Stimulated activated CD8-positive, alpha-beta memory T cell treated with anti-CD3 and anti-CD28 coated beads, Interleukin-7, amount 100 ng/mL, for 24 hours (primary cell): ENCODE measurements around the gene CDH20.

Experiments
- DNase-seq: peaks from one replicate; pipeline ENCODE4 v3.0.0-alpha.2; 2020; ENCODE audit warnings: low read depth

The CDH20 gene

DNA sequence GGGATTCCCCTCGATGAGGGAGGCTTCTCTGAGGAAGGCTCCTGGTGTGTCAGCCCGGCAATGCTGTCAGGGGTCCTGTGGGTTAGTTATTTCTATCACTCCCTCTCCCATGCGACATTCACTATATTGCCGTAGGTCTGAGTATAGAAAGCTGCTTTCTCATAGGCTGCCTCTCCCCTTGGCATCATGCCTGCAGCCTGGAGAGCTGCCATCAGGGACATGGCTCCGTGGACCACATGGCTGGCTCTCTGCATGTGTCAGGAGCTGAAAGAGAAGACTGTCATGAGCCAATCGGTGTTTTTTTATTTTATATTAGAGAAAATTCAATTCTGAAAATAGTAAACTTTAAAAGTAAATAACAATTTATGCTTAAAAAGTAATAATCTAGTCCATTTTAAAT, 198.0 kb downstream of the CDH20 start:
- DNase-seq, result no peak

DNA sequence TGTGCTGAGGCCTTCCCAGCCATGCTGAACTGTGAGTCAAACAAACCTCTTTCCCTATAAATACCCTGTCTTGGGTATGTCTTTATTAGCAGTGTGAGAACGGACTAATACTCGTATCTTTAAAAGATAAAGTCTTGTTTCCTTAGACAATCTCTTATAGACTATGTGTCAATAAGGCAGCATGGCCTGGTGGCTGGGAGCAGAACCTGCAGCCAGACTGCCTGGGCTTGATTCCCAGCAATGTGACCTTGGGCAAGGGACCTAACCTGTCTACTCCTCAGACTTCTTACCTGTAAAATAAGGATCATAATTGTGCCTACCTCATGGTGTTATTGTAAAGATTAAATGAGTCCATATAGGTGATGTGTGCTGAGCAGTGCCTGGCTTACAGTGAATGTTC, 198.7 kb downstream of the CDH20 start:
- DNase-seq, result no peak

DNA sequence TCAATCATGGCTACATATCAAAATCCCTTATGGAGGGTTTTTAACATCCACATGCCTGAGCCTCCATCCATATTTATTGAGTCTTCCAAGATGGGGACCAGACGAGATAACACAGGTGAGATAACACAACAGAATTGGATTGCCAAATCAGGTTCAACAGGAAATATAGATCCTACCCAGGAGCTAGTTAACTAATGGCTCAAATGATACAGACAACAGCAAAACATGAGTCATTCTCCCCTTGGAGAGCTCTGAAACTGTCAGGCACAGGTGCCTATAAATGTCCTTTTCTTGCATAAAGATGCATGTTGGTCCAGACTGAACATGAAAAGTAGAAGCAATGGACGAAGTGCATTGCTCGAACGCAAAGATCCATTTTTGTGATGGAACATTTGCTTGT, 202.2 kb downstream of the CDH20 start:
- DNase-seq, result no peak

GRCh38 chr18:61541673-61542072, 208.4 kb downstream of the CDH20 start:
- no peak for DNase-seq

DNA sequence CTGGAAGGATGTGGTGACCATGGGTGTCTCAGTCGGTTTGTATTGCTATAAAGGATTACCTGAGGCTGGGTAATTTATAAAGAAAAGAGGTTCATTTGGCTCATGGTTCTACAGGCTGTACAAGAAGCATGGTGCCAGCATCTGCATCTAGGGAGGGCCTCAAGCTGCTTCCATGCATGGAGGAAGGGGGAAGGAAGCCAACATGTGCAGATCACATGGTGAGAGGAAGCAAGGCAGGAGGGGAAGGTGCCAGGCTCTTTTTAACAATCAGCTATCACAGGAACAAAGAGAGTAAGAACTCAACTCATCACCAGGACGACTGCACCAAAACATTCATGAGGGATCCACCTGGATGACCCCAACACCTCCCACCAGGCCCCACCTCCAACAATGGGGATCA, 209.4 kb downstream of the CDH20 start:
- DNase-seq, result no peak

GRCh38 chr18:61543518-61543917, 210.3 kb downstream of the CDH20 start:
- DNase-seq, result no peak

GRCh38 chr18:61544178-61544577, 210.9 kb downstream of the CDH20 start:
- no peak for DNase-seq

DNA sequence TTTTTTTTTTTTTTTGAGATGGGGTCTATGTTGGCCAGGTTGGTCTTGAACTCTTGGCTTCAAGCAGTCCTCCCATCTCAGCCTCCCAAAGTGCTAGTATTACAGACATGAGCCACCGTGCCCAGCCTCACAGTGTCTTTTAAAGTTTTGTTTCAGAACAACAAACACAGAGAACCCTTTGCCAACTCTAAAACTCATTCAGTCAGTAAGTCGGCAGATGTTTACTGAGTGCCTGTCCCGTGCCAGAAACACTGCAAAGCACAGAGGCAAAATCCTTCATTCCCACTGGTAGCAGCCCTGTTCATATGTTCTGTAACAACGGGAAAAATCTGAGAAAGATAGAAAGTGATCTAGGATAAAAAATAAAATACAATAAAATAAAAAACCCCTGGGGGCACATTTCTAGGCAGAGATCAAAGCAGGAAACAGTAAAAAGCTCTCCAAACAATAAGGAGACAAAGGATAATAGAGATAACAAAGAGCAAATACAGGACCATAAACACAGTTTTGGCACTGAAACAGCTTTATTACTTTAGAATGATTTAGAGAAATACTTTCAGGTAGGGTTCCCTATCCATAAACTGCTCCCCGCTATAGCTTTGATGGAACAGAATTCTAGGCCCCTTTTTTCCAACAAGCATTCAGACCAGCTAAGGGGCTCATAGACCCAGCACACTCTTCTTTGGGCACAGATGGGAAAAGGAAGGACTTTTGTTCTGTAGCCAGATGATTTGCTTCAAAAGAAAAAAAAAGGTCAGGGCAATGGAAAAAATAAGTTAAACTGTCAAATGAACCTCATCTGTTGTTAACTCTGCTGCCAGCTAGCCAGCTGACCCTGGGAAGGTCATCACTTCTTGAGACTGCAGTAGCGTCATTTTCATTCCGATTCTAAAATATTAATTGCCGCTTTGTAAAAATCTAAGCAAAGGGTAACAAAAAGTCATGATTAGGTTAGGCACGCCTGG, 212.3 kb downstream of the CDH20 start:
- no peak for DNase-seq

GRCh38 chr18:61546590-61546989, 213.4 kb downstream of the CDH20 start:
- DNase-seq, result no peak

DNA sequence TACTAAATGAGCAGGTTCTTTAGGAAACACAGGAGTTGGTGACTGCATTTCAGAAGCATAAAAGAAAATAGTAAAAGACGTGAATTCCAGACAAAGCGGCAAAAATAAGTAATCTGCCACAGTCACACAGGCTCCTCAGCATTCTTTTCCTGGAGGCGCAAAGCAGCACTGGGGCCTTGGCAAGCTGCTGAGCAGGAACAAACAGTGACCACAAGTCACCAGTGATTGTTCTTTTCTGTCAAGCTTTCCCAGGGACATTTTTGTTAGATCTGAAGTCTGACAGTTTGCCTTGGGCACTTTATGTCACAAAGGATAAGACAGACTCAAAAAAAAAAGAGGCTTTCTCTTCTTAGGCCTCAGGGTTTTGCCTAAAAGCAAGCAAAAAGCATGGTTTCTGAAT, 216.2 kb downstream of the CDH20 start:
- DNase-seq, result no peak

- DNase-seq, result no peak
Measured at GRCh38 chr18:61549889-61550288, 216.7 kb downstream of the CDH20 start.

DNA sequence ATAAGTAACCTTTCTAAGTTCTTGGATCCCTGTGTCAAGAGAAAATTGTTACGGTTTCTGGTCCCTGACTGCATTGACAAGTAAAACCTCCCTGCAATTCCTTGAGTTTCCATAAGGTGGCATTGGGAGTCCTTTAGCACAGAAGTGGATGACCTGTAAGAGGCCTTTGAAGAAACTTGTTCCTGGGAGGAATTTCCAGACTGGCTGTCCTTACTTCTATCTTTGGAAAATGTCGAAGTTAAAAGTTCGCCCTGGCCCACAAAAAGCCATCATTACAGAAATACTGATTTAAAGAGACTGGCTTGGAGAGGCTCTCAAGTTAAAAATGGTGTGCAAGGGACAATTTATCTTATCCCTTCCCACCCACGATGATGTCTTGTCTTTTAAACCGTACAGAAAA, 218.4 kb downstream of the CDH20 start:
- DNase-seq, result no peak

DNA sequence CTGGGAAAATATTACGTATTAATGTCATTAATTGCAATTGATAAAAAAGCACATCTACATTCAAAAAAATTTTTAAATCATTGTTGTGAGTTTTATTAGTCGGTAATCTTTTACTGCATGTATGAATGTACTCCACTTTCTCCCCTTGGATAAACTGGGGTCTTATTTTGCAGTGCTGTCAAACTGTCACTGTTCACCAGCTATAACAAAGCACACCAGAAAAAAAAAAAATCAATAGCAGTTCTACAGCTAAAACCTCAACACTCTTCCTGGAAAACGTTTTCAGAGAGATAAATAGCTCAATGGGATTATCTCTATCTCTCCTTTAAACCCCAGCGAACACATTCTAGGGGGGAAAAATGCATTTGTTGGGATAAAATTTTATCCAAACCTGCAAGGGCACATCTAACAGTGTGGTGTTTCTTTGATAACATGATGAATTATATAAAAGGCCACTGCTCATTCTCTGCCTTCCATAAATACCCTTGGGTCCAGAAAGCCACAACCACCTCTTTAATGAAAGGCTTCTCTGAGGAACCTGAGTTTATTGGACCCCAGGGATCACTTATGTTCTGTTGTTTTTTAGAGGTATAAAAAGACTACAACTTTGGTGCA, 219.9 kb downstream of the CDH20 start:
- no peak for DNase-seq

DNA sequence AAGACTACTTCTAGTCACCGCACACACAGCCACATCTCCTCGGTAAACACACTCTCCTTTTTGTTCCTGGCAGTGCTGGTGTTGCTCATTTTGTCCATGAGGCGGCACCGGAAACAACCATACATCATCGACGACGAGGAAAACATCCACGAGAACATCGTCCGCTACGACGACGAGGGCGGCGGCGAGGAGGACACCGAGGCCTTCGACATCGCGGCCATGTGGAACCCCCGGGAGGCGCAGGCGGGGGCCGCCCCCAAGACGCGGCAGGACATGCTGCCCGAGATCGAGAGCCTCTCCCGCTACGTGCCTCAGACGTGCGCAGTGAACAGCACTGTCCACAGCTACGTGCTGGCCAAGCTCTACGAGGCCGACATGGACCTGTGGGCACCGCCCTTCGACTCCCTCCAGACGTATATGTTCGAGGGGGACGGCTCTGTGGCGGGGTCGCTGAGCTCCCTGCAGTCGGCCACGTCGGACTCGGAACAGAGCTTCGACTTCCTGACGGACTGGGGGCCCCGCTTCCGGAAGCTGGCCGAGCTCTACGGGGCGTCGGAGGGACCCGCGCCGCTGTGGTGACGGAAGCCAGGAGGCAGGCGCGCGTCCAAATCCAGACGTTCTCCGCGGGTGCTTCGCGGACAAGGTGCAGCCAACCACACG, 221.0 kb downstream of the CDH20 start:
- DNase-seq, result no peak

- no peak for DNase-seq
Measured at GRCh38 chr18:61554946-61555361, 221.7 kb downstream of the CDH20 start.

GRCh38 chr18:61556316-61556715, 223.1 kb downstream of the CDH20 start:
- no peak for DNase-seq

- no peak for DNase-seq
Measured at GRCh38 chr18:61556862-61557261, 223.6 kb downstream of the CDH20 start.

DNA sequence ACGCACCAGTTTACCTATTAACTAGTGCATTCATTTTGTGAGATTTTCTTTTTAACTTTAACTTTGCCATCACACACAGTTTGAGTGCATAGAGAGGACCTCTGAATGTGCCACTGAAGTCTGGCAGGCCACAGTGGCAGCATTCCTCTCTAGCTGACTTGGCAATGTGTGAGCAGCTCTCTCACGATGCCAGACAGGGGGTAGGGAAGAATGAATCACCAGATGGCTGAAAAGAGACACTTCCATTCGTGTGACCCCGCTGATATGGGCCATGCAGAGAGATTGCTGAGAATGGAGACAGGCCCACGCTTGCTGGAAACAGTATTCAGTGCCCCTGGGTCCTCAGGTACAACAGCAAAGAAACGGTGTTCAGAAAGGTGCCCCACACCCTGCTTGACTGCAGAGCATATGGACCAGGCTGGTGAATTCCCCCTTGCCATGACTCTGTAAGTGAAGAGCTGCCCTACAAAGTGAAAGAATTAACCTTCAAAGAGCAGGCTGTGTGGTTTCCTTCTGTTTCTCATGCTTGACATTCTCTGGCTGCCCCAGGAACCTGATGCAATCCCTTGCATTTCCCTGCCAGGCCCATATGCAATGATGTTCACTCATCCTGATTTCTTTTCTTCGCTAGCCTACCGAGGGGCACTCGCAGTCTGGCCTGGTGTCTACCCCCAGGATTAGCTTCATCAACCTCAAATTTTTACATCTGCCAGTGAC, 236.1 kb downstream of the CDH20 start:
- DNase-seq, result no peak

GRCh38 chr18:61570070-61570469, 236.8 kb downstream of the CDH20 start:
- DNase-seq, result no peak

DNA sequence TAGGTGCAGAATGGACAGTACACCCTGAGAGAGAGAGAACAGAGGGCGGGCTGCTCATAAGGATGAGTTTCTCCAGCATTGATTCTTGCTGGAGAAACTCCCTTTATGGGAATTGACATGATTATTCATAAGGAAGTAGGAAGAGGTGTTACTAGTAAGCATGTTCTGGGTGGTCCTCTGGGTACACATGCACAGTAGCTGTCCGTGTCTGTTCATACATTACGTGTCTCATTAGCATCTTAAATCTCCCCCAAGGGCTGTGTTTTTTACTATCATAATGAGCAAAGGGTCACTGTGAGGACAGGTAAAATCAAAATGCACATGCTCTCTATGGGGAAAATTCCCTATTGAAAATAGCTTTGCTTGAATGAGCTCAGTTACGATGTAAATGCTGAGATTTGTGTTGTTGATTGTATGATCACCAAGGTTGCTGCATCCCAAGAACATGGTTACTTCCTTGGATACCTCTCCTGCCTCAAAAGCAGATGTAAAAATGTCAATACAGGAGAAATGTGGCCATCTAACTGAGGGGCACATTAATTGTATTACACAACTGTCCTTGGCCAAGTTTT, 238.9 kb downstream of the CDH20 start:
- no peak for DNase-seq

DNA sequence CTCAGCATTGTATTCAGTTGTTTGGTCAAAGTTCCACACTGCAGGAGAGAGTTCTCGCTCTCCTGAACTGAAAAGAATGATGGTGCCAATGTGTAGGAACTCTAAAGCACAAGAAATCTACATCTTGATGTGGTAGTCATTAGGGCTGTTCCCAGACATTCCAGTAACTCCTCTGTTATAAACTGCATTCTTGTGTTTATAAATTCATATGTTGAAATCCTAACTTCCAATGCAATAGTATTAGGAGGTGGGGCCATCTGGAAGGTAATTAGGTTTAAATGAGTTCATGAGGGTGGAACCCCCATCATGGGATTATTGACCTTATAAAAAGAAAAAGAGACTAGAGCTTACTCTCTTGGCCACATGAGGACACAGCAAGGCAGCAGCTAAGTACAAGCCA, 239.6 kb downstream of the CDH20 start:
- no peak for DNase-seq

- no peak for DNase-seq
Measured at GRCh38 chr18:61574665-61575064, 241.4 kb downstream of the CDH20 start.
